Spleen (tissue), 11 donors: ENCODE measurements around the gene OAS1. TPM values are rescaled to one million over a fixed set of nuclear protein-coding genes. Genes with fewer than 3 reads are reported as not detected.
A peak's percentile ranks its signal among the peaks of the same experiment; 100 is the strongest.

Experiments used
- DNase-seq: peaks from one replicate; pipeline ENCODE4 v3.0.0-alpha.2; 2020
- H3K27ac ChIP-seq, 8 donors: fragments of 200-600 bp; sonication (generic) in 7 of 8; 1 replicate in 4 of 8; 2 replicates in 4 of 8; pipeline versions ENCODE4 v1.5.0 to v1.8.0; 2016 to 2021; ENCODE audit warnings: inconsistent platforms in 4 of 8, mild to moderate bottlenecking in 4 of 8, moderate library complexity in 1 of 8
- H3K27me3 ChIP-seq, 7 donors: fragments of 200-600 bp; sonication (generic) in 6 of 7; replicated peaks in 1 of 7; 1 replicate in 4 of 7; 2 replicates in 3 of 7; pipeline versions ENCODE4 v1.5.0 to v1.8.0; 2016 to 2021; ENCODE audit warnings: inconsistent platforms in 3 of 7, mild to moderate bottlenecking in 1 of 7
- H3K36me3 ChIP-seq, 6 donors: fragments of 200-600 bp; sonication (generic) in 5 of 6; 1 replicate in 4 of 6; 2 replicates in 2 of 6; pipeline versions ENCODE4 v1.5.0 to v1.8.0; 2016 to 2021; ENCODE audit warnings: inconsistent platforms in 2 of 6
- H3K4me1 ChIP-seq, 6 donors: fragments of 200-600 bp; sonication (generic) in 5 of 6; 1 replicate in 3 of 6; 2 replicates in 3 of 6; pipeline versions ENCODE4 v1.5.0 to v1.8.0; 2016 to 2021; ENCODE audit warnings: inconsistent platforms in 3 of 6
- H3K4me3 ChIP-seq, 8 donors: fragments of 200-600 bp; sonication (generic) in 7 of 8; 1 replicate in 4 of 8; 2 replicates in 4 of 8; pipeline versions ENCODE4 v1.5.0 to v1.8.0; 2016 to 2021; ENCODE audit warnings: inconsistent platforms in 4 of 8, mild to moderate bottlenecking in 4 of 8, moderate library complexity in 2 of 8
- H3K9me3 ChIP-seq, 8 donors: fragments of 200-600 bp; sonication (generic) in 7 of 8; 1 replicate in 4 of 8; 2 replicates in 4 of 8; pipeline versions ENCODE4 v1.5.0 to v1.8.0; 2016 to 2021; ENCODE audit warnings: inconsistent platforms in 4 of 8
- CTCF ChIP-seq, 11 experiments: fragments of 200-600 bp in 7 of 11; fragments of 450-650 bp in 4 of 11; sonication (generic) in 4 of 11; IDR thresholded peaks in 8 of 11; conservative IDR thresholded peaks in 3 of 11; 1 replicate in 7 of 11; 2 replicates in 4 of 11; pipeline versions ENCODE4 v1.4.0 to v1.8.0; 2016 to 2021; ENCODE audit warnings: antibody characterized with exemption in 11 of 11, inconsistent platforms in 4 of 11, mild to moderate bottlenecking in 1 of 11
- POLR2A ChIP-seq, 3 donors: fragments of 450-650 bp; IDR thresholded peaks; one replicate each; pipeline ENCODE4 v1.5.1; 2017; ENCODE audit warnings: antibody characterized with exemption in 3 of 3, mild to moderate bottlenecking in 1 of 3
- POLR2AphosphoS5 ChIP-seq, 3 donors: sonication (generic); formaldehyde crosslinking; IDR thresholded peaks; one replicate each; pipeline ENCODE4 v1.5.1; 2017; ENCODE audit warnings: antibody characterized with exemption in 3 of 3
- WGBS, 5 donors: extraction: QIAGEN DNeasy Blood & Tissue Kit in 3 of 5; methylation state at CpG; one replicate each; pipeline versions ENCODE4 v1.1.5 to v1.1.7; 2013 to 2018; 5-methylcytosine and 5-hydroxymethylcytosine counted together
- intact Hi-C: fragments of 100-400 bp; cut with DNase I; formaldehyde crosslinking; loops from one replicate; pipeline ENCODE4 v1.15.0; 2023; ENCODE audit warnings: low total_unique reads
- polyA plus RNA-seq, 3 donors: library from polyadenylated mRNA; stranded (reverse); fragments of 200-250 nt; gene quantifications; one replicate each; pipeline ENCODE4 v1.2.1, GENCODE V29; 2013
- total RNA-seq, 7 donors: library from RNA; depleted of rRNA in 3 of 7; stranded (reverse); fragments of >200 nt in 3 of 7; fragmentation: NEBNext Ultra II Directional in 4 of 7; extraction: Animal tissue kit (Norgen Biotek cat#: 25700) in 4 of 7; gene quantifications; one replicate each; pipeline versions ENCODE4 v1.1.0 to v1.2.1, GENCODE V29; 2016 to 2021
- donor health status: healthy with polysubstance abuse.
- donor health status: DM: no; HTN: no; CAD: no; lungs with moderate emphysema.
- donor health status: DM: no; HTN: no; CAD: no.
- donor health status: Bipolar disorder and iron deficiency.
- donor health status: healthy.
- donor health status: DM: no; HTN: no; CAD: no.
- donor health status: DM: yes; HTN: yes; CAD: no.

The OAS1 gene
- total and polyA plus RNA-seq, 10 donors, result 34.7 to 68.4 (median 54.9) TPM

GRCh38 chr12:112894128-112894527, 12.6 kb upstream of the OAS1 start:
- no peak overlapping the region for H3K4me3 ChIP-seq
- H3K9me3 ChIP-seq, result no peaks in the 10 kb centered on the region
- no peak for DNase-seq
- peak overlapping the region in 2 of 8 donors; percentile 22 to 30 for H3K27ac ChIP-seq
- no peaks in the 10 kb centered on the region for H3K27me3 ChIP-seq
- peaks cover 6 to 38% (median 15%) of the 10 kb centered on the region in 6 donors for H3K4me1 ChIP-seq
- TF ChIP-seq POLR2AphosphoS5 (IDR thresholded peaks at IDR 0.05), result no peak
- TF ChIP-seq CTCF (IDR thresholded peaks at IDR 0.05 in 8 of 11, conservative IDR thresholded peaks at IDR 0.05 in 3 of 11), result no peak
- no peaks in the 10 kb centered on the region for H3K36me3 ChIP-seq
- intact Hi-C loops, result no loop called here

GRCh38 chr12:112898380-112898779, 8.4 kb upstream of the OAS1 start:
- no peak for TF ChIP-seq POLR2AphosphoS5 (IDR thresholded peaks at IDR 0.05)
- TF ChIP-seq CTCF (IDR thresholded peaks at IDR 0.05 in 8 of 11, conservative IDR thresholded peaks at IDR 0.05 in 3 of 11), result no peak
- no peak for TF ChIP-seq POLR2A (IDR thresholded peaks at IDR 0.05)
- intact Hi-C loops, result loop anchor here (5.0 kb wide), 1 partner anchor 139 kb away; no protein-coding TSS in a partner anchor
- no peaks in the 10 kb centered on the region for H3K36me3 ChIP-seq
- no peak overlapping the region for H3K27ac ChIP-seq
- H3K27me3 ChIP-seq, result no peaks in the 10 kb centered on the region
- H3K4me1 ChIP-seq, result peaks cover 8 to 47% (median 20%) of the 10 kb centered on the region in 6 donors
- no peak overlapping the region for H3K4me3 ChIP-seq
- H3K9me3 ChIP-seq, result no peaks in the 10 kb centered on the region
- no peak for DNase-seq
- WGBS, 5 donors, result 85 to 92% (median 90%) methylated on average over 6 of the region's 6 CpGs

GRCh38 chr12:112900298-112901145, 6.2 kb upstream of the OAS1 start:
- intact Hi-C loops, result no loop called here
- Histone ChIP-seq H3K4me3 (no peak overlapping the region), H3K36me3 (no peaks in the 10 kb centered on the region), H3K27ac (no peak overlapping the region), H3K9me3 (no peaks in the 10 kb centered on the region), H3K27me3 (no peaks in the 10 kb centered on the region), H3K4me1 (peaks cover 15 to 53% (median 35%) of the 10 kb centered on the region in 6 donors)
- WGBS, 5 donors, result 82 to 85% (median 83%) methylated on average over 9 to 11 of the region's 11 CpGs
- TF ChIP-seq POLR2A (IDR thresholded peaks at IDR 0.05), result no peak
- TF ChIP-seq CTCF (IDR thresholded peaks at IDR 0.05 in 8 of 11, conservative IDR thresholded peaks at IDR 0.05 in 3 of 11), result peak; percentile 41 to 84 (median 76)
- no peak for TF ChIP-seq POLR2AphosphoS5 (IDR thresholded peaks at IDR 0.05)
- DNase-seq, result no peak

- intact Hi-C loops, result no loop called here
- Histone ChIP-seq H3K27ac (no peak overlapping the region), H3K4me1 (peaks cover 20 to 60% (median 42%) of the 10 kb centered on the region in 6 donors), H3K9me3 (no peaks in the 10 kb centered on the region), H3K36me3 (no peaks in the 10 kb centered on the region), H3K4me3 (no peak overlapping the region), H3K27me3 (no peaks in the 10 kb centered on the region)
- TF ChIP-seq CTCF (IDR thresholded peaks at IDR 0.05 in 8 of 11, conservative IDR thresholded peaks at IDR 0.05 in 3 of 11) (no peak), POLR2AphosphoS5 (IDR thresholded peaks at IDR 0.05) (no peak), POLR2A (IDR thresholded peaks at IDR 0.05) (no peak)
- no peak for DNase-seq
- 74 to 95% (median 85%) methylated on average over 2 of the region's 2 CpGs for WGBS, 5 donors
These were observed 5.5 kb upstream of the OAS1 start for GRCh38 chr12:112901271-112901670.
